Parathyroid adenoma (tissue), 2 donors: ENCODE data around the gene IL2RA.
A peak's percentile ranks its signal among the peaks of the same experiment; 100 is the strongest.

Experiments used
- H2AFZ ChIP-seq: fragments of 300-600 bp; sonication (generic); one replicate; pipeline ENCODE4 v1.7.0; 2017; ENCODE audit warnings: antibody characterized with exemption, mild to moderate bottlenecking
- H3K27ac ChIP-seq: fragments of 300-600 bp; sonication (generic); one replicate; pipeline ENCODE4 v1.7.0; 2017
- H3K27me3 ChIP-seq: fragments of 300-600 bp; sonication (generic); one replicate; pipeline ENCODE4 v1.7.0; 2017; ENCODE audit warnings: low read length; ENCODE audit not compliant: control insufficient read depth, insufficient read depth
- H3K36me3 ChIP-seq: fragments of 300-600 bp; sonication (generic); one replicate; pipeline ENCODE4 v1.7.0; 2017; ENCODE audit warnings: low read length; ENCODE audit not compliant: control insufficient read depth, insufficient read depth
- H3K4me1 ChIP-seq: fragments of 300-600 bp; sonication (generic); one replicate; pipeline ENCODE4 v1.7.0; 2017; ENCODE audit warnings: control low read depth
- H3K4me2 ChIP-seq: fragments of 300-600 bp; sonication (generic); one replicate; pipeline ENCODE4 v1.7.0; 2017; ENCODE audit warnings: low read length
- H3K4me3 ChIP-seq: fragments of 300-600 bp; sonication (generic); one replicate; pipeline ENCODE4 v1.7.0; 2017; ENCODE audit warnings: low read depth, low read length
- H3K79me2 ChIP-seq: fragments of 300-600 bp; sonication (generic); one replicate; pipeline ENCODE4 v1.7.0; 2017; ENCODE audit warnings: control low read depth
- H3K9ac ChIP-seq: fragments of 300-600 bp; sonication (generic); one replicate; pipeline ENCODE4 v1.7.0; 2017; ENCODE audit warnings: mild to moderate bottlenecking
- H3K9me3 ChIP-seq: fragments of 300-600 bp; sonication (generic); one replicate; pipeline ENCODE4 v1.7.0; 2017; ENCODE audit warnings: low read length; ENCODE audit not compliant: control insufficient read depth
- CTCF ChIP-seq: fragments of 300-600 bp; sonication (generic); IDR thresholded peaks from one replicate; pipeline ENCODE4 v1.7.0; 2017; ENCODE audit warnings: antibody characterized with exemption, mild to moderate bottlenecking
- donor health status: primary hyperparathyroidism.

The IL2RA gene

GRCh38 chr10:6034371-6034770, 27.8 kb downstream of the IL2RA start:
- no peaks in the 10 kb centered on the region for H3K36me3 ChIP-seq
- no peak overlapping the region for H3K27ac ChIP-seq
- no peaks in the 10 kb centered on the region for H3K79me2 ChIP-seq
- no peak overlapping the region for H2AFZ ChIP-seq
- H3K4me1 ChIP-seq: no peaks in the 10 kb centered on the region
- no peak overlapping the region for H3K9ac ChIP-seq
- peak overlapping the region; percentile 31 for H3K4me2 ChIP-seq
- H3K4me3 ChIP-seq: no peak overlapping the region
- no peaks in the 10 kb centered on the region for H3K27me3 ChIP-seq
- no peak for TF ChIP-seq CTCF
- H3K9me3 ChIP-seq: no peaks in the 10 kb centered on the region

- Histone ChIP-seq H3K9me3 (no peaks in the 10 kb centered on the region), H3K79me2 (no peaks in the 10 kb centered on the region), H2AFZ (no peak overlapping the region), H3K27me3 (no peaks in the 10 kb centered on the region), H3K27ac (no peak overlapping the region), H3K9ac (no peak overlapping the region), H3K4me2 (peak overlapping the region; percentile 31), H3K4me3 (no peak overlapping the region), H3K4me1 (no peaks in the 10 kb centered on the region), H3K36me3 (no peaks in the 10 kb centered on the region)
- no peak for TF ChIP-seq CTCF
Observed at GRCh38 chr10:6033954-6034353, 28.2 kb downstream of the IL2RA start.

GRCh38 chr10:6030940-6031339, 31.2 kb downstream of the IL2RA start:
- no peak overlapping the region for H2AFZ ChIP-seq

DNA sequence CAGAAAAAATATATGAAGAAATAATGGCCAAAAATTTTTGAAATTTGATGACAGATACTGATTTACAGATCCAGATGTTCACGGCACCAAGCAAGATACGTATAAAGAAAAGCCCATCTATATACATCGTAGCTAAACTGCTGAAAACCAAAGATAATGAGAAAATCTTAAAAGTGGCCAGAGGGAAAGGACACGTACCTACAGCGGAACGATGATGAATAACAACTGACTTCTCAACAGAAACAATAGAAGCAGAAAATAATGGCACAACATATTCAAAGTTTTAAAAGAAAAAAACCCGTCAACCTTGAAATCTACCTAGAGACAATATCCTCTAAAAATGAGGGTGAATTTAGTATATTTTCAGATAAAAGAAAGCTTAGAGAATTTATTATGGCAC, 31.9 kb downstream of the IL2RA start:
- H3K4me2 ChIP-seq: no peak overlapping the region
- H3K27me3 ChIP-seq: no peaks in the 10 kb centered on the region
- H3K79me2 ChIP-seq: no peaks in the 10 kb centered on the region
- H3K4me3 ChIP-seq: no peak overlapping the region
- no peak for TF ChIP-seq CTCF
- H3K36me3 ChIP-seq: no peaks in the 10 kb centered on the region
- H2AFZ ChIP-seq: no peak overlapping the region
- no peaks in the 10 kb centered on the region for H3K9me3 ChIP-seq
- H3K9ac ChIP-seq: no peak overlapping the region
- no peaks in the 10 kb centered on the region for H3K4me1 ChIP-seq
- no peak overlapping the region for H3K27ac ChIP-seq

More at GRCh38 chr10:6030940-6031339, 31.2 kb downstream of the IL2RA start:
- H3K9ac ChIP-seq: no peak overlapping the region
- H3K36me3 ChIP-seq: no peaks in the 10 kb centered on the region
- no peaks in the 10 kb centered on the region for H3K27me3 ChIP-seq
- no peak for TF ChIP-seq CTCF
- no peaks in the 10 kb centered on the region for H3K4me1 ChIP-seq
- no peak overlapping the region for H3K27ac ChIP-seq
- no peaks in the 10 kb centered on the region for H3K79me2 ChIP-seq
- H3K4me3 ChIP-seq: no peak overlapping the region
- no peaks in the 10 kb centered on the region for H3K9me3 ChIP-seq
- no peak overlapping the region for H3K4me2 ChIP-seq

DNA sequence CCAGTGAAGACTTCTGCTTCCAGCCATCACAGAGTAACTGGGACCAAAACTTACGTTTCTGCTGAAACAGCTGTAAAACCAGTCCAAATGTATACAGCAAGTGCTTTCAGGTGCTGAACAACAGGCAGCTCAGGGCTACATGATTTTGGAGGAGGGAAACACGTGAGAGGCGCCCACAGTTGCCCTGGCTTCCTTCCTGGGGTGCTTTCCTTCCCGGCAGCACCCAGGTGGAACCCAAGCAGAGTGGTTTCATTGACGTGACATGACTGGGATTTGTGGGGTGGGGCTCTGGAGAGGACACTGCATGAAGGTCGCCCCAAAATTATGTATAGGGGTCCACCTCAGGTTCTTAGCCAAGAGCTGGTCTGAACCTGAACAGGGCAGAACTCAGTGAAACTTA, 34.2 kb downstream of the IL2RA start:
- Histone ChIP-seq H2AFZ (no peak overlapping the region), H3K4me3 (no peak overlapping the region), H3K27me3 (no peaks in the 10 kb centered on the region), H3K36me3 (no peaks in the 10 kb centered on the region), H3K9me3 (no peaks in the 10 kb centered on the region), H3K27ac (no peak overlapping the region), H3K4me2 (no peak overlapping the region), H3K79me2 (no peaks in the 10 kb centered on the region), H3K9ac (no peak overlapping the region), H3K4me1 (peaks cover under 1% of the 10 kb centered on the region)
- TF ChIP-seq CTCF: no peak
